Nucleus accumbens (tissue), 56 donors: ENCODE data around the gene KRTAP10-4.
"Not testable (repeated sequence)": the region's sequence is repeated elsewhere in the genome, so short reads cannot be mapped to it uniquely, and the experiment has no call there.

Experiments used
- DNase-seq, 56 donors: peaks; one replicate each; lab custom pipeline; 2025; lab: John Stamatoyannopoulos, UW

The KRTAP10-4 gene

DNA sequence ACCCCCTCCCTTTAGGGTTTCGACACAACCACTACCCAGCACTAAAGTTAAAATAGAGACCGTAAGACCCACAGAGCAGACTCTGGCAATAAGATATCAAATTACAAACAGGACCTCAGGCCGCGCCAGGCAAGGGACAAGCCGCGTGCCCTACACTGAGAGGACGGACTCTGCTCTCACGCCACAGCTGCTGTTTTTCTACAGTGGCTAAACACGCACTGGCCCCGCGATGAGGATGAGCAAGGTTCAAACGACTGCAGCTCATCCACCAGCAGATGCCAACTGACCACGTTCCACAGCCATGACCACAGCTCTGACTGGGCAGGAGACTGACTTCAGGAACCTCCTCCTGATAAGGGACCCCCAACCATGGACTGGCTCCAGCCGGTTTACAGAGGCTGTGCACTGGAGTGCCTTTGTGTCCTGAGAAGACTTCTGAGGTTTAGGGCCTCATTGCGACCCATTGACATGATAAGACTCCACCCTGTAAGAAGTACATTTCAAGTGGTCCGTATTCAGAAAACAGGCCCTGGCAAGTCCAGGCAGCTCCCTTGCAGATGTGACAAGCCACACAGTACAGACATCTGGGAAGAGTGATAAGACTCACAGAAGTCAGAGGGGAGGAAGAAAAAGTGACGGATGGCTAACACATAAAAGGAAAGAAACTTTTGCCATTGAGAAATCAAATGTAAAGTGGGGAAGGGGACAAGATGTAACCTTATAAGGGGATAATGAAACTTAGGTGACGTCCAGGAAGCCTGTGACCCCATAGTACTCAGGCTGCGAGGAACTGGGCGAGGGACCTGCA is 20.3 kb downstream of the KRTAP10-4 start:
- no peak for DNase-seq

- no peak for DNase-seq
Measured at GRCh38 chr21:44594406-44594916, 20.9 kb downstream of the KRTAP10-4 start.

- no peak for DNase-seq
Measured at GRCh38 chr21:44595524-44595923, 22.0 kb downstream of the KRTAP10-4 start.

DNA sequence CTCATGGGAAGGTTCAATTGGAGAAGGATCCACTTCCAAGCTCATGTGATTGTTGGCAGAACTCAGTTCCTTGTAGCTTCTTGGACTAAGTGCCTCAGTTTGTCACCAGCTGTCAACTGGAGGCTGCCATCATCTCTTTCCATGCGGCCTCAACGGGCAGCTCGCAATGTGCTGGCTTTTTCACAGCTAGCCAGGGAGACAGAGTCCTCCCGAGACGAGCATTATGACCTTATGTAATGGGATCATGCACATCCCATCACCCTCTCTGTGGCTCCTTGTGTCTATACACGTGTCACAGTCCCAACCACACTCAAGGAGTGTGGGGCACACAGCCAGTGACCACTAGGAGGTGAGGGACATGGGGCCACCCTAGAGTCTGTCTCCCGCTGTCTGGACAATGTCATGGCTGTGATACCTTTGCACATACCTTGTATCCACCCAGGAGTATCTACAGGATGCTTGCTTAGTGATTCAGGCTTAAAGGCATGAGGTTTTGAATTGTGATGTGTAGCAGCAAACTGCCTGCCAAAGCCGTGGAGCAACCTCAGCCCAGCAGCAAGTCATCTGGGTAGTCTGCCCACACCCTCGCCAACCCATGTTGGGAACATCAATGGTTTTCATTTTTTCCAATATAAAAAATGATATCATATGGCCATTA is 22.7 kb downstream of the KRTAP10-4 start:
- no peak for DNase-seq

- no peak for DNase-seq
Measured at GRCh38 chr21:44598061-44598460, 24.5 kb downstream of the KRTAP10-4 start.

GRCh38 chr21:44599264-44600029 is 25.9 kb downstream of the KRTAP10-4 start:
- no peak for DNase-seq

- DNase-seq = not testable (repeated sequence)
Measured at GRCh38 chr21:44600118-44600978, 26.8 kb downstream of the KRTAP10-4 start, which contains the start of gene KRTAP10-7. Gene KRTAP10-7, plus strand, starts transcription at chr21:44600597. Its CDS starts 25 bp downstream, at chr21:44600622.

DNA sequence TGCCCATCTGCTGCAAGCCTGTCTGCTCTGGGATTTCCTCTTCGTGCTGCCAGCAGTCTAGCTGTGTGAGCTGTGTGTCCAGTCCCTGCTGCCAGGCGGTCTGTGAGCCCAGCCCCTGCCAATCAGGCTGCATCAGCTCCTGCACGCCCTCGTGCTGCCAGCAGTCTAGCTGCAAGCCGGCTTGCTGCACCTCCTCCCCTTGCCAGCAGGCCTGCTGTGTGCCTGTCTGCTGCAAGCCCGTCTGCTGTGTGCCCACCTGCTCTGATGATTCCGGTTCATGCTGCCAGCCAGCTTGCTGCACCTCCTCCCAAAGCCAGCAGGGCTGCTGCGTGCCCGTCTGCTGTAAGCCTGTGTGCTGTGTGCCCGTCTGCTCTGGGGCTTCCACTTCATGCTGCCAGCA is 27.6 kb downstream of the KRTAP10-4 start:
- not testable (repeated sequence) for DNase-seq

DNA sequence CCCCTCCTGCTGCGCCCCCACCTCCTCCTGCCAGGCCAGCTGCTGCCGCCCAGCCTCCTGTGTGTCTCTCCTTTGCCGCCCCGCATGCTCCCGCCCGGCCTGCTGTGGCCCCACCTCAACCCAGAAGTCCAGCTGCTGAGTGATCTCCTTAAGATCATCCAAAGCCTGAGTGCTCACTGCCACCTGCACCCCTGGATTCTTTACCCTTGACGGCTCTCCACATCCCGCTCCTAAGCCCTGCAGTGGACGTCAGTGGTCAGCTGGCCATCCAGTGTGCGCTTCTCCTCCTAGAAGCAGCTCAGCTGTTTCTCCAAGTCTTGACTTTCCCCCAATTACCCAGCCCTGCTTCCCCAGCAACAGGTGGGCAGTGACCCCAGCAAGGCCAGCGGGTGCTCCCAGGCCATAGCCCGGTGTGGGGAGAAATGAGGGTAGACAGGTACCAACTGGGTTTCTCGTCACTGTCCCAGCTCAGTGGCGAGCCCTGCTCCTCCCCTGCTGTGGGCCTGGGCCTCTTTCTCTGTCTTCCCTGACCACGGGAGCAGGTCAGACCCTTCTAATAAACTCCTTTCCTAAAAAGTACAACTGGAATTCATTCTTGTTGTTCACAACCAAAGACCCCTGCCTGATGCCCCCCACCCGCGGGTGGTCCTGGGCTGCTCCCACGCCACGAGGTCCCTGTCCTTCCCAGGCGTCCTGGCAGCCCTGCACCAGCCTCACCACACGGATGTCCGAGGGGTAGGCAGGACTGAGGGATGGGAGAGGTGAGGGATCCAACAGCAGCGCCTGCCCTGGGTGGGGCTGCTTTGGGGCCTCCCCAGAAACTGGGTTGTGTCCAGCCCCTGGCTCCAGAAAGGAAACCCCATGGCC is 28.3 kb downstream of the KRTAP10-4 start:
- no peak for DNase-seq

DNA sequence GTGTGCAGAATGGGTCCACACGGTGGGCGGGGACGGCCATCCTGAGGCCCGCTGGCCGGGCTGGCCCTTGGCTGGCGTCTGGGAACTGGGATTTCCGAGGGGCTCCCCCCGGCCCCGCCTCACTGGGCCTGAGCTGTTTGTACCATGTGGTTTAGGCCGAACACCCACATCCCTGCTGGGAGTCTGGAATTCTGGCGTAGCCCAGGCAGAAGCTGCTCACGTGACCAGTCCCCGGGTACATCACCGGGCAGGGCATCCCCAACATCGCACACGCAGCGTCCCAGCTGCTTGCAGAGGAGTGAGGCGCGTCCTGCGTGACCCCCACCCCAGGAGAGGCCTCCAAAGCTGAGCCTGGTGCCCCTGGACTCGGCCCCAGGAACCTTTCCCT is 28.9 kb downstream of the KRTAP10-4 start:
- DNase-seq = no peak

DNA sequence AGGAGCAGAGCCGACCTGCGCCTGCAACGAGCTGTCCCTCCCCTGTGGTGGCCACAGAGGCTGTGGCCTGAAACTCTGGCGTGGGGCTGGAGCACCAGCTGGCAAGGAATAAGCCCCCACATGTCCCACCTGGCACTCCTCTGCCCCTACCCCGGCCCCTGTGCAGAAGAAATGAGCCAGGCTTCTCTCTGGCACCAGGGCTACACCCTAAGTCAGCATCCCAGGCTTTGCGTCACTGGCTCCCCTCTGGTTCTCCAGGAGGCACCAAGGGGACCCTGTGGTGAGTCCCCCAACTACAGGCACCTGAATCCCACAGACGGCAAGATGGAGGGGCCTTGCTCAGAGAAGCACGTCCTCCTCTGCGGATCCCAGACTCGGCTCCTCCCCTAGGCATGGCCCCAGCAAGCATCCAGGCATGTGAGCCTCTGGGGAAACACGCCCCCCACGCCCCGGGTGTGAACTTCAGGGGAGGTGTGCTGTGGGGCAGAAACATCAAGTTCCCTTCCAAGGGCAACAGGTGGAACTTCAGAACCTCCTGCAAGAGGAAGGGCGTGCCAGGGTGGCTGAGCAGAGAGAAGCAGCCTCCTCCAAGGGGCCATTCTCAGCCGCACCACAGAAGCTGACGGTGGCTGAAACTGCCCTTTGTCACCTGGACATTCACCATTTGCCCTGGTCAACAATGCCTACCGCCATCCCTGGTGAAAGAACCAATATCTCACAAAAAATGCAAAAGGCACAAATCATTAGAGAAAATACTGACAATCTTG is 29.8 kb downstream of the KRTAP10-4 start:
- DNase-seq = no peak

- no peak for DNase-seq
Measured at GRCh38 chr21:44603911-44604310, 30.4 kb downstream of the KRTAP10-4 start.

GRCh38 chr21:44606495-44606894 is 33.0 kb downstream of the KRTAP10-4 start:
- DNase-seq = no peak

DNA sequence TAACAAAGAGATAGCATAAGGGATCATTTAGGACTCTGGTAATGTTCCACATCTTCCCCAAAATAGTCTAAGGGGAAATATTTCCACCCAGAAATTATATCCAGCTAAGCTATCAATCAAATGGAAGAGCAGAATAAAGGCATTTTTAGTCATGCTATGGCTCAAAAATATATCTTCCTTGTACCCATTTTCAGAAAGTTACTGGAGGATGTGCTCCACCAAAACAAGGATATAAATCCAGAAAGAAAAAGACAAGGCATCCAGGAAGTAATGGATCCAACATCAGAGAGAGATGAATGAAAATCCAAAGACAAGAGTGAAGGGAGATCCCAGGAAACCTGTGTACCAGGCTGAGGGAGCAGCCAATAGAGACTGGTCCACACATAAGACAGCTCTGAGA is 35.7 kb downstream of the KRTAP10-4 start:
- no peak for DNase-seq

- DNase-seq = not testable (repeated sequence)
Measured at GRCh38 chr21:44610157-44610843, 36.8 kb downstream of the KRTAP10-4 start.

- no peak for DNase-seq
Measured at GRCh38 chr21:44611551-44611950, 38.0 kb downstream of the KRTAP10-4 start.

- no peak for DNase-seq
Measured at GRCh38 chr21:44612029-44612486, 38.5 kb downstream of the KRTAP10-4 start, which contains the start of gene KRTAP10-8. Gene KRTAP10-8, plus strand, starts transcription at chr21:44612079. Its CDS starts 22 bp downstream, at chr21:44612101.
